Fibroblast of pulmonary artery (primary cell): ENCODE results near the gene FXR1.
"Not testable (repeated sequence)": the region's sequence is repeated elsewhere in the genome, so short reads cannot be mapped to it uniquely, and the experiment has no call there.

Experiments
- DNase-seq: peaks from one replicate; pipeline ENCODE4 v3.0.0-alpha.2; 2010; ENCODE audit warnings: low read depth
- H3K4me3 ChIP-seq: replicated peaks from 2 replicates; pipeline ENCODE4 v1.5.1; 2011; ENCODE audit warnings: low read depth, mild to moderate bottlenecking, control low read depth, low read length, moderate library complexity
- TF ChIP-seq, protein P1 (sequence below): IDR thresholded peaks from 2 replicates; pipeline ENCODE4 v1.5.1; 2011; ENCODE audit warnings: mild to moderate bottlenecking, control low read depth, low read length, inconsistent platforms; ENCODE audit errors: missing control alignments

FXR1 gene

DNA sequence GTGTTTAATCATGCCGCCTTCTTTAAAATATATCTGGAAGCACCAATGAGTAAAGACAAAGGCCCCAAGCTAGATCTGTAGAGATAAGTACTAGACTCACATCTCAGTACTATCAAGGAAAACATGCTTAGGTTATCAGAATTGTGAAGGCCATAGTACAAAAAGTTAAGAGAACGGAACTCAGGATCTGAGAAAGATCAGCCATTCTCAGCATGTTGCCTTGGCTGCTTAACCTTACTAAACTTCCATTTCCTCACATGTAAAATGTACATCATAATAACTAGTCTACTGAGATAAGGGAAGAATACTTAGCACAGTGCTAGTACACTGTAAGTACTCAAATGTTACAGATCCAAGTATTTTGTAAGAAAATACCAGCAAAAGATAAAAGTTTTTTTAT, 69.4 kb downstream of the FXR1 start:
- DNase-seq, result no peak
- H3K4me3 ChIP-seq, result no peak overlapping the region
- TF ChIP-seq, protein P1, sequence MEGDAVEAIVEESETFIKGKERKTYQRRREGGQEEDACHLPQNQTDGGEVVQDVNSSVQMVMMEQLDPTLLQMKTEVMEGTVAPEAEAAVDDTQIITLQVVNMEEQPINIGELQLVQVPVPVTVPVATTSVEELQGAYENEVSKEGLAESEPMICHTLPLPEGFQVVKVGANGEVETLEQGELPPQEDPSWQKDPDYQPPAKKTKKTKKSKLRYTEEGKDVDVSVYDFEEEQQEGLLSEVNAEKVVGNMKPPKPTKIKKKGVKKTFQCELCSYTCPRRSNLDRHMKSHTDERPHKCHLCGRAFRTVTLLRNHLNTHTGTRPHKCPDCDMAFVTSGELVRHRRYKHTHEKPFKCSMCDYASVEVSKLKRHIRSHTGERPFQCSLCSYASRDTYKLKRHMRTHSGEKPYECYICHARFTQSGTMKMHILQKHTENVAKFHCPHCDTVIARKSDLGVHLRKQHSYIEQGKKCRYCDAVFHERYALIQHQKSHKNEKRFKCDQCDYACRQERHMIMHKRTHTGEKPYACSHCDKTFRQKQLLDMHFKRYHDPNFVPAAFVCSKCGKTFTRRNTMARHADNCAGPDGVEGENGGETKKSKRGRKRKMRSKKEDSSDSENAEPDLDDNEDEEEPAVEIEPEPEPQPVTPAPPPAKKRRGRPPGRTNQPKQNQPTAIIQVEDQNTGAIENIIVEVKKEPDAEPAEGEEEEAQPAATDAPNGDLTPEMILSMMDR, result no peak

DNA sequence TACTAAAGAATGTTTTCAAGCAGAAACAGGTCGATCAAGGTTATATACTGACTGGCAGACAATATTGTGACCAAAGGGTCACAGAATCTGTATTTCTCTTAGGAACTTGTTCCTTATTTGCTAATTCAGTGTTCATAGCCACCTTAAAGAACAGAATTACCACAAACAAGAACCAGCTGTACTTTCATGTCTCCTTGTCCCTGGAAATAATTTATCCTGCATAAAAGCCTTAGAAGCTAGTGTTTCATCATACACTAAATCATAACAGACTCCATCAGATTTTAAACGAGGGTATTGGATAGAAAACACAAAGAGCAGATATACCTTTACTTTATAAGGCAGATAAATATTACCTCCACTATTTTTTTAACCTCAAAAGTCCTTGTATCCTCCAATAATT, 70.7 kb downstream of the FXR1 start:
- no peak overlapping the region for H3K4me3 ChIP-seq
- TF ChIP-seq, protein P1, result no peak
- DNase-seq, result no peak

DNA sequence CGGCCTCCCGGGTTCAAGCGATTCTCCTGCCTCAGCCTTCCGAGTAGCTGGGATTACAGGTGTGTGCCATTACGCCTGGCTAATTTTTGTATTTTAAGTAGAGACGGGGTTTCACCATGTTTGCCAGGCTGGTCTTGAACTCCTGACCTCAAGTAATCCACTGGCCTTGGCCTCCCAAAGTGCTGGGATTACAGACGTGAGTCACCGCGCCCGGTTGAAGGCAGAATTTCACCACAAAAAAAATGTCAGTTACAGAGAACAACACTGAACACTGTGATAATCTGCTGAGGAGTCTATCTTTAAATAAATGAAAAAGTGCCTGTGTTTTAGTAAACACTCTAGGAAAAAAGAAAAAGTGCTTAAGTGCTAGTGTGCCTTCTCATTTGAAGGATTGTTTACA, 73.9 kb downstream of the FXR1 start:
- DNase-seq, H3K4me3 ChIP-seq: not testable (repeated sequence)

DNA sequence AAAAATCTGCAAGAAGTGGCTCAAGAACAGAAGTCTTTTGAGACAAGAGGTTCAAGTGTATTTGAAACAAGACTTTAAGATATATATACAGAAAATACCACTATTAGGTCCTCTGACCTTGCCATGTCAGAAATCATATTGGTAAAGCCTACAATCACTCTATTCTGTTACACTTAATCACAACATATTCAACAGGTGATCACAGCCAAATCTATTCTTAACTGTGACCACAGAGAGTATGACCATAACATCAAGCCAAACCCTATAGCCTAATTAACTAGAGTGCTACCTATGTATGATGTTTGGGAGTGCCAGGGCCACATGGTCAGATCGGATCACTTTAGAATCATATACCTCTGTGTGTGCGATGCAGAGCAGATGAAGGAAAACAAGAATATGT, 74.9 kb downstream of the FXR1 start:
- no peak overlapping the region for H3K4me3 ChIP-seq
- DNase-seq, result no peak
- TF ChIP-seq, protein P1, result no peak

DNA sequence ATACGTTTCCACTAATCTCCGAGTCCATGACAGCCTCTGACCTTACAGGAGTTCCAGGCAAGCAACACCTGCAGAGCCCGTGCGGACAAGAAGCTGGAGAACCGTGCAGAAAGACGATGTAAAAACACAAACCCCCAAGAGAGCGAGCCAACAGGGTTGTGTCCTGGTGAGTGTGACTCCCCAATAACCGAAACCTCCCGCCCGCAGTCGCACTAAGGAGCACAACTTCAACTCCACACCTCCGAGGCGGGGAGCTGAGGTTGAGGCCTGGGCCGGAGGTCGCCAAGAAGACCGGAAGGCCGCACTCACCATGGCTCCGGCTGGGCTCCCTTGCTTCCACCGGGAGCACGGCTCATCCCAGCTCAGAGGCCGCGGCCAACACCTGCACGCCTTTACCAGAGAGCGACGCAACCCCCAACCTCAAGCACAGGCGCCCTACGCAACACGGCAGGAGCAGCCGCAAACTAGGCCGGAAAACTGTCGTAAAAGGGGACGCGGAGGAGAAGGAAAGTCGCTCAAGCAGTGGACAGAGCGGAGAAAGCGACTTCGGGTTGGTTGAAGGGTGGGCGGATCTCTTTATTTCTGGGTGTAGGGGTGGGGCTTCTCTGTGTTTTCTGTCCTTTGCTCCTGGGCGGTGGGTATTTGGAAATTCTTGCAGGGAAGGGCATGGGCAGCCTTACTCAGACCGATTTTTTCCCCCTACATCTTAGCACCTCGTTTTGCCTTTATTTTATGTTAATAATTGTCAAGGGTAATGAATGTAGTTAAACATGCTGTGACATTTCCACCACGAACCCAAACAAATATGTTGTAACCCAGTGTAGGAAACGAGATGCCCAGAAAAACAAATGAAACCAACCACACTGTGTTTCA, 77.1 kb downstream of the FXR1 start, which contains the start of gene DNAJC19:
DNAJC19 (minus strand) TSS at position 446 of the 873 bp plus-strand sequence; CDS start at position 312, 134 bp downstream.
- TF ChIP-seq, protein P1, result no peak
- peak; percentile 98 for DNase-seq
- peak within 1 kb of the TSS; percentile 71 for H3K4me3 ChIP-seq

DNA sequence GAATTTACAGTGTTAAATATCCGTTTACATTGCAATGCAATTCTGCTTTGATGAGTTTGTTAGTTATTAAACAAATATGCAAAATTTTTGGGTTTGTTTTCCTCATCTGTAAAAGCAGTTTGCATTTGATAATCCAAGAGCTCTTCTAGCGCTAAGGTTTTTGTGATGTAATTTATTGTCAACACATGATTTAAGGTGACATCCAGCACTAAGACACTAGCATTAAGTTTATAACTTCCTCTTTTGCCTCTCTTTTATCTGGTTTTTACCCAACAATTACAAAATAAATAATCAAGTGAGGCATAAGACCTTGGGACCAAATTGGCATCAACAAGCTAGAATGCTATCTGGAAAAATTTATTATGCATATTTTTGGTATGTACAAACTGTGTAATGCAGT, 78.0 kb downstream of the FXR1 start:
- H3K4me3 ChIP-seq, result peak overlapping the region; percentile 71
- no peak for DNase-seq
- TF ChIP-seq, protein P1, result no peak

DNA sequence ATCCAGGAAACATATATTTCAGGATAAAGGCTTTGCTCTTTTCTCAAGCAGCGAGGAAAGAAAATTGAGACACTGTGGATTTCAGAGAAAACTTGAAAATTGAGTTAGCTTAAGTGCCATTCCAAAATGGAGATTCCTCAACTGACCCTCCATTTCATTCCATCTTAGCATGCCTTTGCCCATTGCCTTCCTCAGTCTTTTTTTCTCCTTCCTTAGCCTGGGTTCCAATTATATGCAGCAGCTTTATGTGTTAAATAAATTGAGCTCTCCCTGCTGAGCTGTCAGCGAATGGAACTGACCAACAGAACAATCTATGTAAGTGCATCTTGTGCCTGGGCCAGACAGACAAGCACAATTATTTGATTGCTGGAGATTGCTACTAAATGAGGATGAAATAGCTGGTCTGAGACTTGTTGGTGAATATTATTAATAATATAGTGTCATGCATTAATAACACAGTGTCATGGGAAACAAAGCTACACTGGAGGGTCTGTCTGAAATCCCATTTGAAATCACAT, 84.0 kb downstream of the FXR1 start:
- no peak overlapping the region for H3K4me3 ChIP-seq
- DNase-seq, result no peak
- TF ChIP-seq, protein P1, result no peak

DNA sequence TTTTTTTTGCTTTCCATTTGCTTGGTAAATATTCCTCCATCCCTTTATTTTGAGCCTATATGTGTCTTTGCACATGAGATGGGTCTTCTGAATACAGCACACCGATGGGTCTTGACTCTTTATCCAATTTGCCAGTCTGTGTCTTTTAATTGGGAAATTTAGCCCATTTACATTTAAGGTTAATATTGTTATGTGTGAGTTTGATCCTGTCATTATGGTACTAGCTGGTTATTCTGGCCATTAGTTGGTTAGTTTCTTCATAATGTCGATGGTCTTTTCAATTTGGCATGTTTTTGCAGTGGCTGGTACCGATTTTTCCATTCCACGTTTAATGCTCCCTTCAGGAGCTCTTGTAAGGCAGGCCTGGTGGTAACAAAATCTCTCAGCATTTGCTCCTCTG, 89.9 kb downstream of the FXR1 start:
- H3K4me3 ChIP-seq, DNase-seq: not testable (repeated sequence)

DNA sequence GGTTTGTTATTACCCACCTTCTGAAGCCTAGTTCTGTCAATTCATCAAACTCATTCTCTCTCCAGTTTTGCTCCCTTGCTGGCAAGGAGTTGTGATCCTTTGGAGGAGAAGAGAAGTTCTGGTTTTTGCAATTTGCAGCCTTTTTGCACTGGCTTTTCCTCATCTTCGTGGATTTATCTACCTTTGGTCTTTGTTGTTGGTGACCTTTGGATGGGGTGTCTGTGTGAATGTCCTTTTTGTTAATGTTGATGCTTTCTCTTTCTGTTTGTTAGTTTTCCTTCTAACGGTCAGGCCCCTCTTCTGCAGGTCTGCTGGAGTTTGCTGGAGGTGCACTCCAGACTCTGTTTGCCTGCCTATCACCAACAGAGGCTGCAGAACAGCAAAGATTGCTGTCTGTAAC, 91.0 kb downstream of the FXR1 start:
- H3K4me3 ChIP-seq, DNase-seq: not testable (repeated sequence)
